C4-2B (cell line): ENCODE data around the gene COX6A1.

Experiments
- H3K27ac ChIP-seq: fragments of 450-650 bp; 2 replicates; pipeline ENCODE4 v1.5.1; 2017
- CTCF ChIP-seq: fragments of 450-650 bp; conservative IDR thresholded peaks from 2 replicates; pipeline ENCODE4 v1.5.1; 2017; ENCODE audit warnings: mild to moderate bottlenecking
- ZFX ChIP-seq: fragments of 450-650 bp; IDR thresholded peaks from 2 replicates; pipeline ENCODE4 v1.6.1; 2017

The COX6A1 gene

GRCh38 chr12:120488057-120488640, 50.2 kb downstream of the COX6A1 start:
- TF ChIP-seq ZFX (no peak), CTCF (no peak)
- H3K27ac ChIP-seq = peak overlapping the region; percentile 16

DNA sequence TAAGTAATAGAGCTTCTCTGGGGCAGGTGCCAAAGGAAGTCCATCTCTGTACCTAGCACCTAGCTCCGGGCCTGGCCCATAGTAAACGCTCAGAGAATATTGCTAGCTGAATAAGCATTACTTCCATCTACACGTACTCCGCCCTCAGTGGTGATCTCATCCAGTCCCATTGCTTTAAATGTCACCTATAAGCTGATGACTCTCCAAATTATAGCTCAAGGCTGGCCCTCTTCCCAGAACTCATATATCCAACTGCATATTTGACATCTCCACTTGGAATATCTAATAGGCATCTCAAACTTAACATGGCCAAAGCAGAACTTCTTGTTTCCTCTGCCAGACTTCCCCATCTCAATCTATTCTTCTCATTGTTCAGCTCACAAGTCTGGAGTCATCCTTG, 51.1 kb downstream of the COX6A1 start:
- H3K27ac ChIP-seq = peak overlapping the region; percentile 19
- TF ChIP-seq CTCF = no peak
- TF ChIP-seq ZFX = no peak

DNA sequence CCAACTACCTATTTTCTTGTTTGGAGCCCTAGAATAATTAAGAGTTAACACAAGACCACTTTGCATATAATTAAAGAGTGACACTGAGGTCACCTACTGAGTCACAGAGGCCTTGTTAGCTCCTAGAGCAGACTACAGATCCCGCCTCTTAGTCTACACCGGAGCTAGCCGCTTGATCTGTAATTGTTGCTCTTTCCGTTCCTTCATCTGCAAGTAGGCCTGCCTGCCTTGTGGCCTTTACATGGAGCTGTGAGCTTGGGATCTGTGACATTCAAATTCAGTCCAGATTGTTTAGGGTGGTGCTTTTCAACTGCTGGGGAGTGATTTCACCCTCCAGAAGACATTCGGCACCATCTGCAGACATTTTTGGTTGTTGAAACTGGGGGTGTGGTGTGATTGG, 52.4 kb downstream of the COX6A1 start:
- TF ChIP-seq ZFX = no peak
- no peak for TF ChIP-seq CTCF
- no peak overlapping the region for H3K27ac ChIP-seq
